ENCODE results near the gene RAMP2. TPM values are rescaled to one million over a fixed set of nuclear protein-coding genes. Genes with fewer than 3 reads are reported as not detected.

Gene RAMP2
- total RNA-seq, 1 donor from 2014 or later: 114 TPM

DNA sequence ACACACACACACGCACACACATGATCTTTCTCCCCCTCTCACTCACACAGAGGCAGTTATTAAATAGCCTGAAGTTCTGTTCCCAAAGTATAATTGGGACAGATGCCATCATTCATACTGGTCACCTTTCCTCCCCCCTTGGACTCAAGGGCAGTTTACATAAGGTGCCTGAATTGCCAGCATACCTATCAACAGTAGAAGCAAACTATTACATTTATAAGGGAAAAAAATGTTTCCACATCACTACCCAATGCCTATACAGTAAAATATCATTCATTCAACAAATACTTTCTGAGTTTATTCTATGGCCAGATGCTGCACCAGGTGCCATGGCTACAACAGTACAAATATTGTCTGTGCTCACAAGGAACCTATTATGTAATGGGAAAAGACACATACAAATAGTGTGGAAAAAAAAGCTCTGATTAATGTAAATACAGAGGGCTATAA is 43.9 kb downstream of the RAMP2 start:
- no peaks in the 10 kb centered on the region for H3K4me1 ChIP-seq
- no peak overlapping the region for H3K4me3 ChIP-seq
- ATAC-seq (peak; percentile 78), DNase-seq (no peak)
- H3K27me3 ChIP-seq: no peaks in the 10 kb centered on the region
- H3K36me3 ChIP-seq: peaks cover 4% of the 10 kb centered on the region
- intact Hi-C loops (cut with DNase I): no loop called here
- no peaks in the 10 kb centered on the region for H3K9me3 ChIP-seq
- TF ChIP-seq, protein P1, sequence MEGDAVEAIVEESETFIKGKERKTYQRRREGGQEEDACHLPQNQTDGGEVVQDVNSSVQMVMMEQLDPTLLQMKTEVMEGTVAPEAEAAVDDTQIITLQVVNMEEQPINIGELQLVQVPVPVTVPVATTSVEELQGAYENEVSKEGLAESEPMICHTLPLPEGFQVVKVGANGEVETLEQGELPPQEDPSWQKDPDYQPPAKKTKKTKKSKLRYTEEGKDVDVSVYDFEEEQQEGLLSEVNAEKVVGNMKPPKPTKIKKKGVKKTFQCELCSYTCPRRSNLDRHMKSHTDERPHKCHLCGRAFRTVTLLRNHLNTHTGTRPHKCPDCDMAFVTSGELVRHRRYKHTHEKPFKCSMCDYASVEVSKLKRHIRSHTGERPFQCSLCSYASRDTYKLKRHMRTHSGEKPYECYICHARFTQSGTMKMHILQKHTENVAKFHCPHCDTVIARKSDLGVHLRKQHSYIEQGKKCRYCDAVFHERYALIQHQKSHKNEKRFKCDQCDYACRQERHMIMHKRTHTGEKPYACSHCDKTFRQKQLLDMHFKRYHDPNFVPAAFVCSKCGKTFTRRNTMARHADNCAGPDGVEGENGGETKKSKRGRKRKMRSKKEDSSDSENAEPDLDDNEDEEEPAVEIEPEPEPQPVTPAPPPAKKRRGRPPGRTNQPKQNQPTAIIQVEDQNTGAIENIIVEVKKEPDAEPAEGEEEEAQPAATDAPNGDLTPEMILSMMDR (IDR thresholded peaks at IDR 0.05): no peak
- peak overlapping the region; percentile 39 for H3K27ac ChIP-seq

DNA sequence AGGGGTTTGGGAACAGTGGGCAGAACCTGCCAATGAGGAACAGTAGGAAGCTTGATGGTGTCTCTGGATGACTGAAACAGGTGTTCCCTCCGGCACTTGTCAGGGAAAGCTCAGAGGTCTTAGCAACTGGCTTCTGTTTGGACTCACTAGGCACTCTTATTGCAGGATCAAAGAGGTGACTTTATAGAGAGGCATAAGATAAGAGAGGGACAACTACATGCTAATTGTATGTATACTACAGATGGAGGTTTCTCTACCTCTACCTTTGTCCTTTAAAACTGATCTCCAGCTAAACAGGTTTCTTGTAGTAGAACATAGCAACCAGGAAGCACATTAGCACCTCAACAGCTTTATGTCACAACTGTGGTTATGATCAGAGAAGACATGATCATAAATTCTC is 45.2 kb downstream of the RAMP2 start:
- Histone ChIP-seq H3K27ac (no peak overlapping the region), H3K4me3 (no peak overlapping the region), H3K27me3 (no peaks in the 10 kb centered on the region), H3K36me3 (peaks cover 17% of the 10 kb centered on the region), H3K4me1 (no peaks in the 10 kb centered on the region), H3K9me3 (no peaks in the 10 kb centered on the region)
- DNase-seq (no peak), ATAC-seq (no peak)
- intact Hi-C loops (cut with DNase I): no loop called here
- TF ChIP-seq, protein P1 (IDR thresholded peaks at IDR 0.05): no peak

DNA sequence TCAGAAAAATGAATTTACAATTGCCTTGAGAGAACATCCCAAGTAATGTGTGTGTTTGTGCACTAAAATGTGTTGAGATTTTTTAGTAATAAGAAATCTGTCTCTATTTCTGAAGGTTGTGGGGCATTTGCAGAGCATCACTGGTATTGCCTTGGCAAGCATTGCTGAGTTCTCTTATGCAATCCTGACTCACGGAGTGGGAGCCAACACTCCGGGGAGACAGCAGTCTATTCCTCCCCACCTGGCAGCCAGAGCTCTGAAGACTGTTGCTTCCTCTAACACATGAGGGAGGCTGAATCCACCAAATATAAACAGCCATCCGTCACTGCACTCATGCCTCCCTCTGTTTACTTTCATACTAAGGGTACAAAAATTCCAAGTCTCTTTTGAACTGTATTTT is 48.2 kb downstream of the RAMP2 start:
- Histone ChIP-seq H3K36me3 (peaks cover 44% of the 10 kb centered on the region), H3K4me1 (no peaks in the 10 kb centered on the region), H3K9me3 (no peaks in the 10 kb centered on the region), H3K27ac (no peak overlapping the region), H3K4me3 (no peak overlapping the region), H3K27me3 (no peaks in the 10 kb centered on the region)
- DNase-seq (no peak), ATAC-seq (peak; percentile 61)
- intact Hi-C loops (cut with DNase I): no loop called here
- TF ChIP-seq, protein P1 (IDR thresholded peaks at IDR 0.05): no peak

Other genes starting within 250 kb of the RAMP2 start
- gene NAGLU, start 225.0 kb upstream of the RAMP2 start, total RNA-seq: 46.9 TPM
- gene HSD17B1, start 208.3 kb upstream of the RAMP2 start, total RNA-seq: 1.4 TPM
- 63.3 TPM for gene COASY, start 199.1 kb upstream of the RAMP2 start, total RNA-seq
- gene MLX, start 194.1 kb upstream of the RAMP2 start, total RNA-seq: 61.3 TPM
- 4.2 TPM for gene PSMC3IP, start 183.5 kb upstream of the RAMP2 start, total RNA-seq
- 68.6 TPM for gene RETREG3, start 151.9 kb upstream of the RAMP2 start, total RNA-seq
- gene TUBG1, start 151.5 kb upstream of the RAMP2 start, total RNA-seq: 29.2 TPM
- gene TUBG2, start 101.9 kb upstream of the RAMP2 start, total RNA-seq: 19.8 TPM
- 26.4 TPM for gene PLEKHH3, start 84.2 kb upstream of the RAMP2 start, total RNA-seq
- 1.4 TPM for gene CCR10, start 79.4 kb upstream of the RAMP2 start, total RNA-seq
- 6.5 TPM for gene CNTNAP1, start 78.7 kb upstream of the RAMP2 start, total RNA-seq
- 58.4 TPM for gene EZH1, start 16.2 kb upstream of the RAMP2 start, total RNA-seq
- gene VPS25, start 12.2 kb downstream of the RAMP2 start, total RNA-seq: 42.3 TPM
- gene WNK4, start 19.4 kb downstream of the RAMP2 start, total RNA-seq: 0.38 TPM
- 53.9 TPM for gene COA3, start 37.5 kb downstream of the RAMP2 start, total RNA-seq
- gene CNTD1, start 37.6 kb downstream of the RAMP2 start, total RNA-seq: 0.14 TPM
- gene BECN1, start 63.1 kb downstream of the RAMP2 start, total RNA-seq: 66.7 TPM
- 89.4 TPM for gene PSME3, start 72.2 kb downstream of the RAMP2 start, total RNA-seq
- 2.0 TPM for gene AOC2, start 83.4 kb downstream of the RAMP2 start, total RNA-seq
- gene AOC3, start 90.0 kb downstream of the RAMP2 start, total RNA-seq: 235 TPM
- not detected for gene G6PC1, start 139.6 kb downstream of the RAMP2 start, total RNA-seq
- gene AARSD1, start 203.2 kb downstream of the RAMP2 start, total RNA-seq: 35.0 TPM
- 0.38 TPM for gene PTGES3L, start 218.9 kb downstream of the RAMP2 start, total RNA-seq
- 14.4 TPM for gene RUNDC1, start 219.3 kb downstream of the RAMP2 start, total RNA-seq
- gene RPL27, start 237.2 kb downstream of the RAMP2 start, total RNA-seq: 752 TPM
- gene IFI35, start 245.6 kb downstream of the RAMP2 start, total RNA-seq: 47.7 TPM

All from upper lobe of right lung (tissue), 1 donor.